Keratinocyte (primary cell): ENCODE measurements around the gene RNF166. TPM values are rescaled to one million over a fixed set of nuclear protein-coding genes. Genes with fewer than 3 reads are reported as not detected.

Experiments used
- DNase-seq: peaks from one replicate; pipeline ENCODE4 v3.0.0-alpha.2; 2011; ENCODE audit warnings: low read depth, missing footprints, low spot score
- FAIRE-seq: peaks from 2 replicates; lab custom pipeline; 2011; peaks lifted over from hg19 to GRCh38; lab: Jason Lieb, UNC
- H2AFZ ChIP-seq: 2 replicates; pipeline ENCODE4 v1.6.0; 2012; ENCODE audit warnings: low read length, control low read depth, inconsistent platforms; ENCODE audit not compliant: control insufficient read depth
- H3K27ac ChIP-seq: 2 replicates; pipeline ENCODE4 v1.5.1; 2011; ENCODE audit warnings: low read length; ENCODE audit not compliant: control insufficient read depth, insufficient read depth
- H3K27me3 ChIP-seq: 3 replicates; pipeline ENCODE4 v1.6.0; 2011; ENCODE audit warnings: low read length; ENCODE audit not compliant: control insufficient read depth, insufficient read depth; ENCODE audit errors: extremely low read depth
- H3K36me3 ChIP-seq, 2 experiments: 2 replicates in 1 of 2; 3 replicates in 1 of 2; pipeline ENCODE4 v1.5.1; 2011; ENCODE audit warnings: low read length in 2 of 2, mild to moderate bottlenecking in 1 of 2; ENCODE audit not compliant: control insufficient read depth in 2 of 2, insufficient read depth in 2 of 2; ENCODE audit errors: extremely low read depth in 1 of 2
- H3K4me1 ChIP-seq: 3 replicates; pipeline ENCODE4 v1.5.1; 2011; ENCODE audit warnings: low read length; ENCODE audit not compliant: control insufficient read depth, insufficient read depth; ENCODE audit errors: extremely low read depth
- H3K4me2 ChIP-seq: 3 replicates; pipeline ENCODE4 v1.6.0; 2011; ENCODE audit warnings: low read depth, low read length; ENCODE audit not compliant: control insufficient read depth, insufficient read depth; ENCODE audit errors: extremely low read depth
- H3K4me3 ChIP-seq, 3 experiments: fragments of 200-600 bp in 1 of 3; sonication (generic) in 1 of 3; 2 replicates in 2 of 3; 3 replicates in 1 of 3; pipeline ENCODE4 v1.5.1; 2011 to 2016; ENCODE audit warnings: low read length in 3 of 3, mild to moderate bottlenecking in 3 of 3, control low read depth in 2 of 3, inconsistent platforms in 1 of 3, low read depth in 1 of 3, mixed read lengths in 1 of 3, mixed run types in 1 of 3, moderate library complexity in 1 of 3; ENCODE audit not compliant: control insufficient read depth in 2 of 3, insufficient read depth in 2 of 3; ENCODE audit errors: extremely low read depth in 1 of 3
- H3K79me2 ChIP-seq: 2 replicates; pipeline ENCODE4 v1.6.0; 2012; ENCODE audit warnings: low read length; ENCODE audit not compliant: control insufficient read depth, insufficient read depth
- H3K9ac ChIP-seq: 3 replicates; pipeline ENCODE4 v1.6.0; 2011; ENCODE audit warnings: low read length; ENCODE audit not compliant: control insufficient read depth, insufficient read depth; ENCODE audit errors: extremely low read depth
- H3K9me1 ChIP-seq: 3 replicates; pipeline ENCODE4 v1.6.0; 2011; ENCODE audit warnings: low read length; ENCODE audit not compliant: control insufficient read depth, insufficient read depth; ENCODE audit errors: extremely low read depth
- H3K9me3 ChIP-seq: 2 replicates; pipeline ENCODE4 v1.5.1; 2012; ENCODE audit warnings: low read depth, low read length; ENCODE audit not compliant: control insufficient read depth
- H4K20me1 ChIP-seq: 3 replicates; pipeline ENCODE4 v1.6.0; 2011; ENCODE audit warnings: low read length; ENCODE audit not compliant: control insufficient read depth, insufficient read depth; ENCODE audit errors: extremely low read depth
- EZH2 ChIP-seq: IDR thresholded peaks from one replicate; pipeline ENCODE4 v1.6.1; 2012; ENCODE audit warnings: inconsistent platforms, mild to moderate bottlenecking, low read length, moderate library complexity
- dilution Hi-C: fragments of 300-500 bp; cut with MboI; formaldehyde crosslinking; loops from one replicate; pipeline ENCODE4 v1.7.0; 2020; ENCODE audit warnings: low sequenced_read_pairs; ENCODE audit not compliant: extremely low pct_ligation_motif_present
- polyA plus RNA-seq, 5 experiments: library from polyadenylated mRNA; depleted of rRNA in 3 of 5; stranded (reverse) in 3 of 5; stranded (forward) in 1 of 5; unstranded in 1 of 5; fragments of >200 nt; gene quantifications; 1 replicate in 1 of 5; 2 replicates in 3 of 5; 3 replicates in 1 of 5; pipeline versions ENCODE4 v1.2.1 to v1.2.3, GENCODE V29; 2011 to 2012; ENCODE audit warnings: missing spikeins in 2 of 5, low read depth in 1 of 5, low replicate concordance in 1 of 5
- TF ChIP-seq, protein P1 (sequence below), 3 experiments: IDR thresholded peaks in 1 of 3; conservative IDR thresholded peaks in 1 of 3; optimal IDR thresholded peaks in 1 of 3; 2 replicates in 2 of 3; 3 replicates in 1 of 3; pipeline versions ENCODE3 to v1.5.1; 2011; ENCODE audit warnings: low read length in 3 of 3, mild to moderate bottlenecking in 3 of 3, moderate library complexity in 2 of 3, control low read depth in 1 of 3, inconsistent platforms in 1 of 3; ENCODE audit not compliant: insufficient read depth in 2 of 3; ENCODE audit errors: extremely low read depth in 1 of 3

RNF166 gene
- polyA plus RNA-seq, 1 donor (not counting 4 experiments of a cell fraction or from before 2014, with no cell fraction given) = 3.4 TPM

DNA sequence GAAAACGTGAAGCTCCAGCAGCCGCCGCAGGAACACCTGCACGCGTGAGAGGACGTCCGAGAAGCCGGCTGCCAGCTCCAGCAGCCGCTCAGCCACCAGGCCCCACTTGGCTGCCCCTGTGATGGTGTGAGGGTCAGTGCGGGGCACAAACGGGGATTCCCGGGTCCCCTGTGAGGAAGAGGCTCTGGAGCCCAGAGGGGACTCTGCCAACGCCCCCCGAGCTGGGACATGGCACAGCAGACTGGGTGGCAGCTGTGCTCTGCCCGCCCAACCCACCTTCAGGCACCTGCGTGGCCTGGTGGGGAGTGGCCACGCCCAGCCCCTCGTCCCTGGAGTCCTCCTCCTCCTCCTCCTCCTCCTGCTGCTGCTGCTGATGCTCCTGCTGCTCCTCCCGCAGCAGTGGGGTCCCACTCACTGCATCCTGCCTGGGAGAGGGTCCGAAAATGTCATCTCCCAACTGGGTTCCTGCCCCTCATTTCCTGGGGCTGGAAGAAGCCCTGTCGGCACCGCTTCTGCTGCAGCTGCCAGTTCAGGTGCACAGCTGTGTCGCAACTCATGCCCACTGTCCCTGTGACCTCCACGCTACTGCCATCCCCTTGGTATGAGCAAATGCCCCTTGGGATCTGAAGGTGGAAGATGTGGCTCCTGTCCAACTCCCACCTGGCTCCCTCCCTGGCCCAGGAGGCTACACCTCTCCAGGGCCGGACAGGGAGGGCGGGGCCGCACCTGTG is 27.6 kb upstream of the RNF166 start:
- Histone ChIP-seq H2AFZ (no peak overlapping the region), H3K27me3 (no peaks in the 10 kb centered on the region), H3K9ac (no peak overlapping the region), H3K79me2 (no peaks in the 10 kb centered on the region), H3K27ac (no peak overlapping the region), H3K9me1 (no peaks in the 10 kb centered on the region), H3K4me2 (no peak overlapping the region), H3K4me3 (no peak overlapping the region), H4K20me1 (peaks cover 8% of the 10 kb centered on the region), H3K9me3 (no peaks in the 10 kb centered on the region), H3K36me3 (peaks cover 30 to 43% of the 10 kb centered on the region in 2 experiments), H3K4me1 (no peaks in the 10 kb centered on the region)
- dilution Hi-C loops = no loop called here
- TF ChIP-seq, protein P1, sequence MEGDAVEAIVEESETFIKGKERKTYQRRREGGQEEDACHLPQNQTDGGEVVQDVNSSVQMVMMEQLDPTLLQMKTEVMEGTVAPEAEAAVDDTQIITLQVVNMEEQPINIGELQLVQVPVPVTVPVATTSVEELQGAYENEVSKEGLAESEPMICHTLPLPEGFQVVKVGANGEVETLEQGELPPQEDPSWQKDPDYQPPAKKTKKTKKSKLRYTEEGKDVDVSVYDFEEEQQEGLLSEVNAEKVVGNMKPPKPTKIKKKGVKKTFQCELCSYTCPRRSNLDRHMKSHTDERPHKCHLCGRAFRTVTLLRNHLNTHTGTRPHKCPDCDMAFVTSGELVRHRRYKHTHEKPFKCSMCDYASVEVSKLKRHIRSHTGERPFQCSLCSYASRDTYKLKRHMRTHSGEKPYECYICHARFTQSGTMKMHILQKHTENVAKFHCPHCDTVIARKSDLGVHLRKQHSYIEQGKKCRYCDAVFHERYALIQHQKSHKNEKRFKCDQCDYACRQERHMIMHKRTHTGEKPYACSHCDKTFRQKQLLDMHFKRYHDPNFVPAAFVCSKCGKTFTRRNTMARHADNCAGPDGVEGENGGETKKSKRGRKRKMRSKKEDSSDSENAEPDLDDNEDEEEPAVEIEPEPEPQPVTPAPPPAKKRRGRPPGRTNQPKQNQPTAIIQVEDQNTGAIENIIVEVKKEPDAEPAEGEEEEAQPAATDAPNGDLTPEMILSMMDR (optimal IDR thresholded peaks at IDR 0.05 in 1 of 3, IDR thresholded peaks at IDR 0.05 in 1 of 3, conservative IDR thresholded peaks at IDR 0.05 in 1 of 3; ENCODE audit: extremely low read depth in 1 of 3, insufficient read depth in 2 of 3, low read length in 3 of 3) = no peak
- no peak for TF ChIP-seq EZH2
- no peak for FAIRE-seq
- DNase-seq = no peak

DNA sequence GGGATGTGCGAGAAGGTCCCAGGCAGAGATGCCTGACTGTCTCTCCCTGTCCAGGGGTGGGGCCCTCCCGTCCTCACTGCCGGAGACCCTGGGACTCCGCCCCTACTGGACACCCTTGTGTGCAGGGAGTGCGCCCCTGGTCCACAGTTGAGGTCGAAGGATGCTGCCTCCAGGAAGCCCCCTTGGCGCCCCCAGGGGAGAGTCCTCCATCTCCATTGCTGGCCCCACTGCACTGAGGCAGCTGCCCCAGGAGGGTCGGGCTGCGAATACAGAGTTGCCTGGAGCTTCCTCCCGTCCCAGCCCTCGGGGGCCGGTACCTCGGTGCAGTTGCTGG is 26.7 kb upstream of the RNF166 start:
- Histone ChIP-seq H3K4me2 (no peak overlapping the region), H3K4me3 (no peak overlapping the region), H3K4me1 (no peaks in the 10 kb centered on the region), H3K9me3 (no peaks in the 10 kb centered on the region), H3K27ac (no peak overlapping the region), H3K9me1 (no peaks in the 10 kb centered on the region), H2AFZ (no peak overlapping the region), H4K20me1 (peaks cover 6% of the 10 kb centered on the region), H3K79me2 (no peaks in the 10 kb centered on the region), H3K36me3 (peaks cover 30 to 42% of the 10 kb centered on the region in 2 experiments), H3K27me3 (no peaks in the 10 kb centered on the region), H3K9ac (no peak overlapping the region)
- TF ChIP-seq, protein P1 (optimal IDR thresholded peaks at IDR 0.05 in 1 of 3, IDR thresholded peaks at IDR 0.05 in 1 of 3, conservative IDR thresholded peaks at IDR 0.05 in 1 of 3; ENCODE audit: extremely low read depth in 1 of 3, insufficient read depth in 2 of 3, low read length in 3 of 3) = no peak
- TF ChIP-seq EZH2 = no peak
- dilution Hi-C loops = no loop called here
- DNase-seq (no peak), FAIRE-seq (no peak)
